NK-92 (cell line): ENCODE results near the gene DNER.

Experiments used
- DNase-seq: peaks from one replicate; lab custom pipeline; 2025; ENCODE audit not compliant: unreplicated experiment; lab: John Stamatoyannopoulos, UW

Gene DNER

DNA sequence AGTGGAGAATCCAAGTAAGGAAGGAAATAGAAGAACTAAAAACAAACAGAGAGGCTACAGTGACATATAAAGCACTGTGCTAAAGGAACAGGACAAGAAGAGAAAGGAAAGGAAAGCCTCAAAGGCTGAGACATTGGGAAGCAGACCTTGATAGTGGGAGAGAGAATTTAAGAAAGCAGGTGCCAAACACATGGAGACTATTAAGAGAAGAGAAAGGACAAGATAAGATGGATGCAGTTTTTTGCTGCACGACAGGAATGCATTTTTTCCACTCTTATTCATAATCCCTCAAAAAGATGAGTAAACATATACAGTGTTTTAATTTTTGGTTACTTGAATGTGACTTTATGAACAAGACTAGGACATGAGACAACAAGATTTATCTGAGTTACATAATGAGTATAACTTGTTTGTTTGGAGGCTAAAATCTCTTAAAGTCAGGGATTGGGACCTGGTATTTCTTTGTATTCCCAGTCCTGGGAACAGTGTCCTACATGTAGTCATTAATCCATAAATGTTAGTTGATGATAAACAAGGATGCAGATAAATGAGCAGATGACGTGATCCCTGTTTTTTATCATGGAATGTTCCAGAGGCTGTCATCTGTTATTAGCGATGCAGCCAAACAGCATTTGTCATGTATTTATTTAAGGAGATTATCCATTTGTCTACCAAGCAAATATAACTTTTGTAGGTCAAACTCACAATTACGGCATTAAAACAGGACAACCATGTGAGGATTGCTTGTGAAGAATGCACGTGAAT lies 141.7 kb downstream of the DNER start:
- DNase-seq: no peak

DNA sequence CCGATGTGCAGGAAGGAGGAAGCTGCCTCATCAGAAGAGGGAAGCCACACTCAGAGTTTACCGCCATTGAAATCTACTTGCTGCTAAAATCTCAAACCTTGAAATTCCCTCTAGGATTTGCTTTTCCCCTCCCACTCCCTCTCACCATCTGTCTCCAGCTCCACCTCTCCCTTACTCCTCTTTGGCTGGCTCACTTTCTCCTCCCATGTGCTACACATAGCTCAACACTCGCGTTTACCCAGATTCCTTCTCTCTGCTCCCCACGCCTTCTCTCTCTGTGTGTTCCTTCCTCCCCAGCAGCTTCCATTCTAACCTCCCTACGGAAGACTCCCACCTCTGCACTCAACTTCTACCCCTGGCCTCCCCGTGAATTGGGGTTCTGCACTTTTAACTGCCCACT lies 143.1 kb downstream of the DNER start:
- DNase-seq: no peak

GRCh38 chr2:229566370-229566769 lies 148.0 kb downstream of the DNER start:
- DNase-seq: no peak

GRCh38 chr2:229564300-229564907 lies 150.0 kb downstream of the DNER start:
- DNase-seq: no peak

GRCh38 chr2:229563388-229563787 lies 151.0 kb downstream of the DNER start:
- no peak for DNase-seq

GRCh38 chr2:229562472-229563127 lies 151.8 kb downstream of the DNER start:
- DNase-seq: no peak

DNA sequence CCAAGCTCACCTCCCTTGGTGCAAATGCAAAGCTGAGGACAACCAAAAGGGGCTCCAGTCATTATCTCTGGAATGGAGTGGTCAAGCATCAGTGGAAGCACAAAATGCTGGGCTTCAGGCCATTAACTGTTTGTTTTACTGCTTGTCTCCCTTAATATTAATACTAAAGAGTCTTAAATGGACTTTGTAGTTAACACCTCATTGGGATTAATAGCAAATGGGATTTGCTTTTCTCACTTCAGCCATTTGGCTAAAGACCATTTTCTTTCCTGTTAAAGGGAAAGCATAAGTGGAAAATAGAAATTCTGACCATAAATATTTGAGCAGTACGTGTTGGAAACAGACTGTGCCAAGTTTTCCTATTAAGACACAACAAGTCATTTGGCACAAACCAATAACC lies 154.4 kb downstream of the DNER start:
- DNase-seq: no peak

GRCh38 chr2:229553091-229553490 lies 161.3 kb downstream of the DNER start:
- DNase-seq: no peak

GRCh38 chr2:229543176-229543873 lies 171.0 kb downstream of the DNER start:
- no peak for DNase-seq

DNA sequence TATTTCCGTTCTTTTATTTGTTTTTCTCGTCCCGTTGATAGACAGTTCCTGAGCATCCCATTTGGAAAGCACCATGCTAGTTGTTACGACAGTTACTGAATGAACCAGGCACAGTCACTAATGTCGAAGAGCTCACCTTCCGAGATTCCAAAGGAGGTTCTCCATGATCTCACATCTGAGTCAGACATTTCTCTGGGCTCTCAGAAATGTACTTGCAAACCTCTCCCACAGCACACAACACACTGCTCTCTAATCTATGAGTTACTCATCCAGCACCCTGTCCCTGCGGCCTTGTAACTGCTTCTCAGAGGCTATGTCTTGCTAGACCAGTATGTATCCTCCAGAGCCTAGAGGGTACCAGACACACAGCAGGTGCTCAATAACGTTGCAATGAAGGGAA lies 174.7 kb downstream of the DNER start:
- DNase-seq: no peak

DNA sequence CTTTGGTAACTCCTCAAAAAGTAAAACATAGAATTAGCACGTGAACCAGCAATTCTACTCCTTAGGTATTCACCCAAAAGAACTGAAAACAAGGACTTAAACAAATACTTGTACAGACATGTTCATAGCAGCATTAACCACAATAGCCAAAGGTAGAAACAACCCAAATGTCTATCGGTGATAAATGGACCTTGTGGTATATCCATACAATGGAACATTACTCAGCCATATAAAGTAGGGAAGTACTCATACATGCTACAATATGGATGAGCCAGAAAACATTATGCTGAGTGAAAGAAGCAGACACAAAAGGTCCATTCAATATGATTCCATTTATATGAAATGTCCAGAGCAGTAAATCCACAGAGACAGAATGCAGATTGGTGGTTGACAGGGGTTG lies 182.8 kb downstream of the DNER start:
- DNase-seq: no peak

DNA sequence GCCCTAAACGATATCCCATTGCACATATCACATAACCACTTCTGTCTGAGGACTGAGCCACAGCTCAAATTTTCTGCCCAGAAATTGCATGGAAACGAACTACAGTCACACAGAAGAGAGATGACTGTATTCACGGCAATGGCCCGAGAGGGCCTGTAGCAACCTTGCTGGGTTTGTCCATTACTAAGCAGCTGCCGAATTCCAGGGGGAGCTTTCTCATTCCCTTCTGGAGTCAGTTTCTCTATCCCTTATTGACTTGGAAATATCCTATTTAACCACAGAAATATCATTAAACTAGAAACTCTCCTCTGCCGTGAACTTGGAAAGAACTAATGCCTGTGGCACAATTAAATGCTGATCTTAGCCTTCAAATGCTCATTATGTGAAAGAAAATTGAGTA lies 183.9 kb downstream of the DNER start:
- DNase-seq: no peak

DNA sequence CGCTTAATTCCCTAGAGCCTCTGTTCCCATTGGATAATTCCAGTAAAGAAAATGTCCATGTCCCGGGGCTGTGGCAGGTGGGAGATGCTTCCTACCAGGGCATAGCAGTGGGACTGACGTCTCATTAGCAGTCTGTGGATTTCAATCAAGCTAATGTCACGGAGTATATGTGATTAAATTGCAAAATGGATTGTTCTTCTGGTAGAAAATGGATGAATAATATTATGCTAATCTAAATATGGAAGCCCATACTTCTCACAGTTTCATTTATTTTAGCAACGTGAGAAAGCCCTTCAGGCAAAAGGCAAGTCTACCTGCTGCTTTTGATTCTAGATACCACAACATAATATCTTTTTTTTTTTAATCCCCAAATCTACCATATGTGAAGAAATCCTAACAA lies 185.5 kb downstream of the DNER start:
- no peak for DNase-seq

DNA sequence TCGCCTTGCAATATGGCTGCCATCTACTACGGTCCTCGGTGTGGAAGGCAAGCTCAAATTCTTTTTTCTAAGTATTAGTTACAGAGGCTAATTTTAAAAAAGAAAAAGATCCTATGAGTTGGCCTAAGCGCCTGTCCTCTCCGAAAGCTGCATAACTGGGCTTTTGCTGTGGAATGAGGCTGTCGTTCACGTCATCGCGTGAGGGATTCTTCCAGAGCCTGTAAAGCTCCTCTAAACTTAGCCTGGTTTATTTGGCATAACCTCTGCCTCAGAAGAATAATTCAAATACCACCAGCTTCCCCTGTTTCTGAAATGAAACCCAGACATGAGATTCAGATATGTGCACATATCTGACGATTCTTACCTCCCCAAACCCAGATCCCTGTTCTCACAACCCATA lies 187.4 kb downstream of the DNER start:
- DNase-seq: no peak

DNA sequence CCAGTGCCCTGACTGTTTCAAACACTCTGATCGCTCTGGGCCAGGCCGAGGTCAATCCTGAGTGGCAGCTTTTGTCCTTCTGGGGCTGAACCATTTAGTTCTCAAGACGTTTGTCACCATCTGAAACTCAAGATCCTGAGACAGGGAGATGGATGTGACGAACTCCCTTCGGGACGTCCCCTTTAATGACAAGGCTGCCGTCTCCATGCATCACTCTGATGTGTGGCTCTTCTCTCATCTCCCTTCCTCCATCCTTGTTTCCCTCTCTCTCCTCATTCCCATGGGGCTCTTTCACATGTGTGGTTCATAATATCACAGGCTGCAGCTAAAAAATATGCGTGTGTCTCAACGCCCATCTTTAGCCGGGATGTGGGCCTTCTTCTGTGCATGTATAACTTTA lies 189.6 kb downstream of the DNER start:
- DNase-seq: no peak

DNA sequence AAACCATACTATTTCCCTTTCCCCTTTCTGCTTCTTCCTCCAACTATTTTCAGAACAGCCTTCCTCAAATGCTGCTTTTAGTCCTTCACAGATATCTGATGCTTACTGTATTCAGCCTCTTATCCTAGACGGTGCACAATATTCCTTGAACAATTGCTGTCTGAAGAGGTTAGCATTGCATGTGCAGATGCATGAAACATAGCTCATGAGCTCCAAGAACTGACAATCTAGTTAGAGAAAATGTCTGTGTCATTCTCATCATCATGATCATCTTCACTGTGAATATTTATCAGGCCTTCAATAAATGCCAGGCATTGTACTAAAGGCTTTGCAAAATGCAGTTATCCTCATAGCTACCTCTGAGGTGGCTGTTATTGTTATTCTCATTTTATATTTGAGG lies 190.7 kb downstream of the DNER start:
- DNase-seq: no peak

- no peak for DNase-seq
These were observed 192.8 kb downstream of the DNER start for GRCh38 chr2:229521576-229521975.

GRCh38 chr2:229520691-229521096 lies 193.7 kb downstream of the DNER start:
- DNase-seq: no peak

GRCh38 chr2:229519655-229520430 lies 194.5 kb downstream of the DNER start:
- DNase-seq: no peak

DNA sequence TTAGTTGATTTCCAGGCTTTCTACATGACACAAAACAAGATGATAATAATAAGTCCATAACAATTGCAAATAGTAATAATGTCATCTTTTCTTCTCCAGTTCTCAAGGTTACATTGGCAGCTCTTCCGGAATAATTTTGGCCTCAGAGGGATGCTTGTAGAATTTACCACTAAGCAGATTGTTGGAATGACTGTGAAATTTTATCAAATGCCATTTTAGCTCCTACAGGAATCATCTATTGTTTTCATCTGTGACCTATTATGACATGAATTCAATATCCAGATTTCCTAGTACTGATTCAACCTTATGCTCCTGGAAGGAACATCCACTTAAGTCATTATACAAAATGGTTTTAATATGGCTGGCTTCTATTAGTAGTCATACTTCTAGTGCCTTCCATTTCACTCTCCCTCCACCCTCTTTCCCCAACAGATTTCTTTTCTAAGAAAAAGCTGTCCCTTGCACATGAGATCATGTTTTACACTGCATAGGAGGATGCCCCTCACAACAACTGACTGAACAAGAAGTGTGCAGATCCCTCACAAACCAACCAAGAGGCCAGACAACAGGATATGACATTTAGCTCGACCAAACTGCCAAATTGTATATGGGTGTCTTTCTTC lies 200.0 kb downstream of the DNER start:
- DNase-seq: no peak

DNA sequence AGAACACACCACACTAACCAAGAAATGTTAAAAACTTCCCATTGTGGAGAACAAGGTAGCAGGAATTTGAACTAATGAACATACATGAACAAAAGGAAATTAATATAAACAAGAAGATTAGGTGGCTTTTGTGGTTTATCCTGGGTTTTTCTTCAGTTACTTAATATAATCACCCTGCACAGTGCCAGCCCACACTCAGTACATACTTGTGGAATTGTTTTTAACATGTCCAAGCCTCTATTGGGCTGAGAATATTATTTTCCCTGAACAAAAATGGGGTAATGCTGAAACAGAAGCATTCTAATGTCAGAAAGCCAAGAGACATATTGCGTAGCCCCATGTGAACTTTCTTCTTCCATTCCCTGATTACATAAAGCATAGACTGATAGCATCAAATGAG lies 202.8 kb downstream of the DNER start:
- DNase-seq: no peak
